GM23248 (cell line): Measurements from ENCODE around the gene KIAA1549.

ENCODE experiments used
- EZH2 ChIP-seq: fragments of 200-600 bp; sonication (generic); IDR thresholded peaks from 2 replicates; pipeline ENCODE4 v1.6.1; 2018; ENCODE audit warnings: antibody characterized with exemption, mild to moderate bottlenecking; ENCODE audit not compliant: insufficient read depth, poor library complexity, severe bottlenecking
- EZH2phosphoT487 ChIP-seq: fragments of 200-600 bp; sonication (generic); IDR thresholded peaks from 2 replicates; pipeline ENCODE4 v1.6.1; 2018; ENCODE audit warnings: antibody characterized with exemption, moderate library complexity, mild to moderate bottlenecking, low read depth; ENCODE audit not compliant: insufficient read depth

DNA sequence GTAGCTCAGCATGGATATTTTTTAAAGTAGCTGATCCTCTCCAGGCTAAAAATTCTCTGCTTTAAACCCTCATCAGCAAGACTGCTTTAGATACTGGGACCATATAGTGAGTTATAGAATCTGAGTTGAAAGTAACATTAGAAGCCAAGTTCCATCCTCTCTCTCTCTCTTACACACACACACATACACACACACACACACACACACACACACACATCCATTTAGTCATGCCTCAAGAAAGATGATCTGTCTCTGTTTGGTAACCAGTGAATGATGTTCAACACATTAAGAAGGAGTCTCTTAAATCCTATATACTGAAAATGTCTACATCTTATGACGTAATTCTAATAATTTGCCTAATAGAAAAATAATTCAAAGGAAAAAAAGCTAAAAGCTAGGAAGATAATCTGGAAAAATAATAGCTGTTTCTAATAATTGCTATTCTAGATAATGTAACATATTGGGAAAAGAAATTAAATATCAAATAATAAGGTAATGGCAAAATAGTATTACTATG is 166.3 kb downstream of the KIAA1549 start:
- no peak for TF ChIP-seq EZH2
- no peak for TF ChIP-seq EZH2phosphoT487
